RPMI8226 (cell line): ENCODE data around the gene PAPPA2.
A peak's percentile ranks its signal among the peaks of the same experiment; 100 is the strongest.

Source experiments
- DNase-seq: peaks from one replicate; pipeline ENCODE4 v3.0.0-alpha.2; 2015

Gene PAPPA2

DNA sequence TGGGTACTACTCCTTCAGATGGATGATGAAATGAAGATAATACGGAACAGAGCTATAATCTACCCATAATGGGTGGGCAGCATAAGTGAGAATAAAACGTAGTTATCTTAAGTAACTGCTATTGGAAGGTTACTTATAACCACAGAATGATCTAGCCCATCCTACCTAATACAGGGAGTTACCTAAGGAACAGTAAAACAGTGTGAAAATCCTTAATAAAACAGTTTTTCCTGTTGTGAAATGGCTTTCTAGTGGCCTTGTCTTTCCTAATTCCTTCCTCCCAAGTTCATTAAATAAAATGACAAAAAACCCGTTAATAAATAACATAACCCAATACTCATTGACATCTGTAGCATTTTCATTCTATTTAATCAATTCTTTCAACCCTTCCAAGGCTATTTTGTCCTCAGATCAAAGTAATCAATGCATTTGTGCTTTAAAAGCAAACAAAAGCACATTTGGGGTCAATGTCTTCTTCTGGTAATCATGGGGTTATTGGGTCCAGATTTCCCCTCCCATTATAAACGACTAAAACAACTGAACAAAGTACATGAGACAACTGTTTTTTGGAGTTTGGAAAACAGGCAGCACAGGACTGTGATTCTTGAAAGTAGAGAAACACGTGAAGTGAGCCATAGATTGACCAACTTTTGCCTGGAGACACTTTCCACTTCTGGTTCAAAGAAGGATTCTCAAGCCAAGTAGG lies 42.0 kb downstream of the PAPPA2 start:
- DNase-seq, result no peak

DNA sequence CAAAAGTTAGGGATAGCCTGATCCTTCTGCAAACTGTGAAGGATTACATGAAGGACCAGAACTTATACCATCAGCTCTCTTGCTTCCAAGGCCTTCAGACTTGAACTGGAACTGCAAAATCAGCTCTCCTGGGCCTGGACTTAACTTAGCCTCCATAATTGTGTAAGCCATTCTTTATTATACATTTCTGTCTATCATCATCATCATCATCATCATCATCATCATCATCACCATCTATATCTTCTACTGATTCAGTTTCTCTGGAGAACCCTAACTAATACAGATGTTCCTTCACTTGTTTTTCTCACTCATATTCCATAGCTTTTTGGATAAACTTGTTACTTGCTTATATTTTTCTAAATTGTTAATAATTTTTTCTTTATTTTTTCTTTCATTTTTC lies 50.0 kb downstream of the PAPPA2 start:
- DNase-seq, result no peak

DNA sequence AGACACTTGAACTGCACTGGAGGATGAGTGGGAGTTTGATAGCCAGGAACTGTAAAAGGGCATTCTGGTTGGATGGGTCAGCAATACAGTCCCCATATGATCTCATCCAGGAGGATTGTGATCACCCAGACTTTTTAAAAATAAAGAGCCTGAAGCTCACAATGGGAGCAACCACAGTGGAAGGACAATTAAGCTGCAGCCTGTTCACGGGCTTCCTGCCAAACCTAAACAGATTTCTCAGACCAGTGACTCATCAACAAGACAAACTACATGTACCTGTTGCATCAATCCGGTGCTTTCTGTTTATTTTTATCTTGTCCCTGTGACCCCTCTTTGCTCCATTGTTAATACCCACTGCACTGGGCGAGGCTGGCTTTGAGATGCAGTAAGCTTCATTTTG lies 52.3 kb downstream of the PAPPA2 start:
- peak; percentile 16 for DNase-seq

GRCh38 chr1:176517484-176517883 lies 54.5 kb downstream of the PAPPA2 start:
- DNase-seq, result peak; percentile 12

- DNase-seq, result no peak
These were observed 58.2 kb downstream of the PAPPA2 start for GRCh38 chr1:176521211-176521610.

DNA sequence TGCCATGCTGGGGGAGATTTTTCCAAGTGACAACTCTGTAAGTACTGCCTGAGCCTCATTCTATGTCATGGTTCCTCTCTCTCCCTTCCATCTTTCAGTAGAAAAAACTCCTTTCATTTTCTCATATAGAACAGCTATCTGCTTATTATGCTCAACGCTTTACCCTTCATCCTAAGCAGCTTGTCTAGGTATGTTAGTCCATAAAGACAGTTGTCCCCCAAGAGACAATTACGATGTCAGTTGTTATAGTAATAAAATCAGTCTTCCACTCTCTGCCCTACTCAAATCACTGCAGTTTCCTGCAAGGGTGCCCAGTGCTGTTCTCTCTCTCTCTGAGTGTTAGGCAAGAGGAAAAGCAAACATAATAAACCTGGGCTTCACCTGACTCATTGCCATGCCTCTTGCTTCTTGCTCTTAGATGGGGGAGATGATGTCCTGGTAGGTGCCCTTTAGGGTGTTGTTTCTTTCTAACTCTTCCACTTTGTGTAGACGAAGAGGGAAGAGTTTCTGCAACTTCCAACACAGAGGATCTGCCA lies 59.4 kb downstream of the PAPPA2 start:
- no peak for DNase-seq

- no peak for DNase-seq
These were observed 66.6 kb downstream of the PAPPA2 start for GRCh38 chr1:176529395-176530090.

- DNase-seq, result no peak
These were observed 68.1 kb downstream of the PAPPA2 start for GRCh38 chr1:176531036-176531435.

GRCh38 chr1:176531921-176532897 lies 69.2 kb downstream of the PAPPA2 start:
- no peak for DNase-seq

GRCh38 chr1:176533020-176533419 lies 70.0 kb downstream of the PAPPA2 start:
- no peak for DNase-seq

DNA sequence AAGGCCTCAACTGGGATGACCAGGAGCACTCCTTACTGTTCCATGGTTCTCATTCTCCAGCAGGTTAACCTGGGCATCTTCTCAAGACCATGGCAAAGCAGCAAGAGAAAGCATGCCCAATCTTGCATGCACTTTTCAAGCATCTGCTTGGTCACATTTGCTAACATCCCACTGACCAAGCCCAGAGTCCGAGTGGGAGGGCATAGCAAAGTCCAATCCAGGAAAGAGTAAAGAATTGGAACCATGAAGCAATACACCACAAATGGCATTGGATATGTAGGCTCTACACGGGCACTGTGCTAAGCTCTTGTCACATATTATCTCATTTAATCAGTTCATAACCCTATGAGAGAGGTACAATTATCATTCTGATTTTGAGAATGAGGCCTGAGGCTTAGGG lies 73.6 kb downstream of the PAPPA2 start:
- no peak for DNase-seq

DNA sequence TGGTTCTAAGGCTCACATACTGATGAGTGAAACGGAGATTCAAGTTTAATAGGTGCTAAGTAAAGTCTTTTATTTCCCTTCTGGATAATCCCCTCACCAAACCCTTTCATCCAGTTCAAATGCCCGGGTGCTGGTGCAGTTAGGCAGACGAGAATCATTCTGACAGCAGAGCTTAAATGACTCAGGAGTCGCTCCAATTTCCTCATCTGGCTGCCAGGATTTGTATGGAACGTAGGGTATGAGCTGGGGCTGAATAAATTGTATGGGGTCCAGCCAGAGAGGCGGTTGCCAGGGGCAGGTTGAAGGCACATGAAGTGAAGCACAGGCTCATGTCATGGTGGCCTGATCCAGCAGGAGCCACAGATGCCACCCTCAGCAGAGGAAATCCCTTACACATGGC lies 76.0 kb downstream of the PAPPA2 start:
- no peak for DNase-seq

- DNase-seq, result no peak
These were observed 77.5 kb downstream of the PAPPA2 start for GRCh38 chr1:176540428-176540827.

- no peak for DNase-seq
These were observed 78.7 kb downstream of the PAPPA2 start for GRCh38 chr1:176541663-176542062.

GRCh38 chr1:176542352-176542751 lies 79.4 kb downstream of the PAPPA2 start:
- no peak for DNase-seq

DNA sequence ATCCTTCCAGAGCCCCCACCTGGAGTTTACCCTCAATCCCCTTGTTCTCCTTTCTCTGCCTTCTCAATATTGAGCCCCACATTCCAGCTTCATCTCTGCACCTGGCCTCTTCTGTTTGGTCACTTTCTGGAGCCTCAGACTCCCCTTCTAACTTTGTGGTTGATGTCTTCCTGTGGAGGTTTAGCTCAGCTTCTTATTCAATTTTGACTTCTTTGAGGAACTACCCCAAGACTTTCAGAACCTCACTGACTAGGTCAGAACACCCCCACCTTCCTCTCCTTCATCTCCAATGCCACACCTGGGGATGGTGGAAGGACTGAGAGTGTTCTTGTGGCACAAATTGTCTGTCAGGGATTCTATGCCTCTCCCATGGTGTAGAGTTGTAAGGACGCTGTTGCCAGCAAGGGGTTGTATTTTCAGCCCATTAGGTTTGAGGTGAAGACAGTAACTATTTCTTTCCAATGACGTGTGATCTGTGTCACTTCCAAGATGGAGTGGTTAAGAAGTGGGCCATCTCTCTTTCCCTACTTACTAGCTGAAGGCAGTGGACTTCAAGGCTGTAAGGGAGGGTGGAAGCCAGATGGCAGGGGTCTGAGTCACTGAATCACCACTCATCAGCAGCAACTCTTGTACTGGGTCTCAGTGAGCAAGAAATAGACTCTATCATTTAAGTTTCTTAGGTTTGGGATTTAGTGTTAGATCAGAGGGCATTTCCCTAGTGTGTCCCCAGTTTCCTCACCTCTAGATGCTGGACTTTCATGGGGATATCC lies 80.6 kb downstream of the PAPPA2 start:
- no peak for DNase-seq

GRCh38 chr1:176545034-176545639 lies 82.2 kb downstream of the PAPPA2 start:
- no peak for DNase-seq

- no peak for DNase-seq
These were observed 83.8 kb downstream of the PAPPA2 start for GRCh38 chr1:176546825-176547224.

DNA sequence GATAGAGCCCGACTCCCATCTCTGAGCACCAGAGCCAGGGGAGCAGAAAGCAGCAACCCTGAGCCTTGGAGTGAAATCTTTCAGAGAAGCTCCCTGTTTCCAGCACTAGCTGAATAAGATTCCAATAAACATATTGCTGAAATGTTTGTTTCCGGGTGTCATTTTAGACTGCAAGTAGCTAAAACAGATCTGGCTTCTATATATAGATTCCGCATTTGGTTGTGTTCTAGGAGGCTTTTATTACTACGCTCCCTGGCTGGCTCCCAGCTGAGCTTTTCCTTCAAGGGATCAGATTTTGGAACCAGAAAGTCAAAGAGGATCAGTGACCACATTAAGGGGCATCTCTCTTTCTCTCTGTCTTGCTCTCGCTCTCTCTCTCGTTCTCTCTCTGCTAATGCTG lies 88.2 kb downstream of the PAPPA2 start:
- no peak for DNase-seq

DNA sequence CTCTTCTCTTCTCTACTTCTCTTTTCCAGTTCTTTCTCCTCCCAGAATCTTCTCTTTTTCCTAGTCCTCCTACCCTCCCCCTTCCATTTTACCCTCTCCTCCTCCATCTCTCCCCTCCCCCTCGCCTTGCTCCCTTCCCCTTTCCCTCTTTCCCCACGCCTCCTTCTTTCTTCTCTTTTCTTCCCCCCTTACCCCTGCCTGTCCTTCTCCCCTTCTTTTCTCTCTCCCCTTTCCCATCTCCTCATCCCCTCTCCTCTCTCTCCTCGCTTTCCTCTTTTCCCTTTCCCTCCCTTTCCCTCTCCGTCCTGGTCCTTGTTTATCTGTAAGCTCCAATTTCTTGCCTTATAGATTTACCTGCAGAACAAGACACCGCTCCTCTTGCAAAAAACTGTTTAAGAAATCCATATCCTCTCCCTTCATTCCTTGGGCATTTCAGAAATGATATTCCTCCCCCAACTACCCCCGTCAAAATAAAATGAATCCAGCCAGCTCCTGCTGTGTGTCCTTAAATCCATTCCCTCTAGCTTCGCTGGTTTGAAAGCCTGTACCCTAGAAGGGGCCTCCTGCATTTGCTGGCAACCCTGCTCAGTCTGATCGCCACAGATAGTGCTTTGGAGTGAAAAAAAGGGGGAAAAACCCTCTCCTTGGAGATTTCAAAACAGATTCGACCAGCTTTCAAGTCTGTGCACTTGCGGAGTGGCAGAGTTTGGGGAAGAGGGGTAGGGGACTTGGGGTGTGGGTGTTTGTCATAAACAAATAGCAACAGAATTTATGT lies 89.4 kb downstream of the PAPPA2 start:
- no peak for DNase-seq

DNA sequence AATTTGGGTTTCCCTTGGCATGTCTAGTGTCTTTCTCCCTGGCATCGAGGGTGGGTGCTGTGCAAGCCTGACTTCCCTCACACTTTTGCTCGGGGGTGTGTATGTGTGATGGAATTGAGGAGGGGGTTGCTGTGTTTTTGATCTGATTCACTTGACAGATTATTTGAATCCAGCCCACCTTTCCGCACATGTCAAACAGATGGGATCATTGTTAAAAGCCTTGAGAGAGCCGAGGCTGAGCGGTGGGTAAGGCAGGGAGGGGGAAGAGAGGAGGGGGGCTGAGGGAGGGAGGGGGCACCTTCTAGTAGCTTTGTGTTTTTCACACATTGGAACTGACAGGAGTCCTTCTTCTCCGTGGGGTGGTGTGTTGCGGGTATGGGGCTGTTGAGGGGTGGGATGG lies 90.0 kb downstream of the PAPPA2 start:
- DNase-seq, result no peak
